Measurements from ENCODE around the gene NCKAP5. TPM values are rescaled to one million over a fixed set of nuclear protein-coding genes. Genes with fewer than 3 reads are reported as not detected.

The NCKAP5 gene
- polyA plus RNA-seq, 3 donors = 0.16 to 0.34 (median 0.30) TPM

DNA sequence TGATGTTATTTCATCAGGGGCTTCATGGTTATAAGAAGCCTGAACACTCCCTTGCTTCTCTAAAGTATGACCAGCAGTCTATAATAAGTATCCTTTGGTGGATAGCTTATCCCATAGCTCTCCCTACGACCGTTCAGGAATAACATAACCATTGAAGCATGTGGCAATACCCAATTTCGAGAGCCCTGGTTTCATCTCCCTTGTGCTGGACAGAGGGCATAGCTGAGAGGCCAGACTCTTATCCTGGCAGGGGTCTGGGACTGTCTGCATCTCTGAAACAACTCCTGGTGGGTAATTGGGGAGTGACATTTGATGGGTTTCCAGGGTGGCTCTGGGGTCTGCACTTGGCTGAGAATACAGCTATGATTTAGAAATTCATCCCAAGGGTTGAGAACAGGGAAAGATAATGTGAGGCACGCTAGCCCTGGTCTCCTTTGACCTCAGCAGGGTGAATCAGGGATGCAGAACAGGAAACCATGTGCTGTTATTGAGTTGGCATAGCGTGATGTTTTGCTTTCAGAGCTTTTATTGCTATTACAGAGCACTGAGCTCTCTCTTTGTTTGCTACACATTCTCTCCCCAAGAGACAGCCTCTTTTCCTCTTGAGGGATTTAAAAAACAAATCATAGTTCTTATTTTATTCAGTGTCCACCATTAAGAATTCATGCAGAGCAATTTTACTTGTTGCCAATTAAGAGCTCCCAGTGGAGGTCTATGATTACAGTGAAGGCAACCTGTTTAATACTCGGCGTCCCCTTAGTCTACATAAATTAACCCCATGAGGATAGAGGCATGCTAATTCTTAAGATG, 274.5 kb downstream of the NCKAP5 start:
- WGBS, 3 donors = 56 to 74% (median 61%) methylated on average over 7 of the region's 7 CpGs
- no peak overlapping the region for H3K27ac ChIP-seq (ENCODE audit: low read depth, low read length)

- no peak overlapping the region for H3K27ac ChIP-seq (ENCODE audit: low read depth, low read length)
- 61 to 75% (median 70%) methylated on average over 2 of the region's 2 CpGs for WGBS, 3 donors
Measured at GRCh38 chr2:133292259-133292658, 276.0 kb downstream of the NCKAP5 start.

GRCh38 chr2:133287709-133288108, 280.6 kb downstream of the NCKAP5 start:
- no peak overlapping the region for H3K27ac ChIP-seq (ENCODE audit: low read depth, low read length)
- WGBS, 3 donors = 49 to 68% (median 65%) methylated on average over 2 of the region's 2 CpGs

- no peak overlapping the region for H3K27ac ChIP-seq (ENCODE audit: low read depth, low read length)
- whole genome bisulfite sequencing, 3 donors = 61 to 73% (median 68%) methylated on average over 1 of the region's 1 CpG
Measured at GRCh38 chr2:133286326-133286922, 281.8 kb downstream of the NCKAP5 start.

- H3K27ac ChIP-seq (ENCODE audit: low read depth, low read length) = no peak overlapping the region
- 43 to 63% (median 55%) methylated on average over 3 of the region's 3 CpGs for WGBS, 3 donors
Measured at GRCh38 chr2:133273031-133273430, 295.2 kb downstream of the NCKAP5 start.

GRCh38 chr2:133271105-133271504, 297.2 kb downstream of the NCKAP5 start:
- no peak overlapping the region for H3K27ac ChIP-seq (ENCODE audit: low read depth, low read length)
- 60 to 79% (median 74%) methylated on average over 4 of the region's 4 CpGs for WGBS, 3 donors

GRCh38 chr2:133270550-133270949, 297.7 kb downstream of the NCKAP5 start:
- 89 to 95% (median 94%) methylated on average over 5 of the region's 5 CpGs for WGBS, 3 donors
- H3K27ac ChIP-seq (ENCODE audit: low read depth, low read length) = no peak overlapping the region

GRCh38 chr2:133266926-133267590, 301.2 kb downstream of the NCKAP5 start:
- WGBS, 3 donors = 1 to 2% (median 2%) methylated on average over 15 to 17 of the region's 17 CpGs
- H3K27ac ChIP-seq (ENCODE audit: low read depth, low read length) = no peak overlapping the region

GRCh38 chr2:133266041-133266925, 302.0 kb downstream of the NCKAP5 start:
- no peak overlapping the region for H3K27ac ChIP-seq (ENCODE audit: low read depth, low read length)
- 1 to 4% (median 2%) methylated on average over 49 to 68 of the region's 68 CpGs for WGBS, 3 donors

GRCh38 chr2:133265432-133265949, 302.8 kb downstream of the NCKAP5 start:
- 10 to 21% (median 11%) methylated on average over 15 to 19 of the region's 19 CpGs for WGBS, 3 donors
- no peak overlapping the region for H3K27ac ChIP-seq (ENCODE audit: low read depth, low read length)

GRCh38 chr2:133264989-133265401, 303.3 kb downstream of the NCKAP5 start:
- whole genome bisulfite sequencing, 3 donors = 24 to 38% (median 27%) methylated on average over 7 of the region's 7 CpGs
- H3K27ac ChIP-seq (ENCODE audit: low read depth, low read length) = no peak overlapping the region

DNA sequence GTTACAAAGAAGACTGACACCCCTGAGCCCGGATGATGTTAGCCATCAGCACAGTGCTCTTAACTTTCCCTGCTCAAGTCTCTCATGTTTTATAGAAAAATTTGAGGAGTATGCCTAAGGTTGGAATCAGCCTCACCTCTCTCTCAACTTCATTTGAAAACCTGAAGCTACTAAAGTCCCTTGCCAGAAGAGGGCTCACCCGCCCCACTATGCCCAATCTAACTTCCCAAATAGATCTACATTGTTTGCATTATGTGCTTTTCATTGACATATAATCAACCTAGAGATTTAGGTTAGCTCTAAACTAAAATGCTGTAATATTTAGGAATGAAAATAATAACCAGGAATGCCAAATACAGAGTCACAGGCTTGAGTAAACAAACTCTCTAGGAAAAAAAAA, 305.4 kb downstream of the NCKAP5 start:
- H3K27ac ChIP-seq (ENCODE audit: low read depth, low read length) = no peak overlapping the region
- 54 to 79% (median 68%) methylated on average over 2 of the region's 2 CpGs for WGBS, 3 donors

- WGBS, 3 donors = 77 to 90% (median 88%) methylated on average over 2 of the region's 2 CpGs
- no peak overlapping the region for H3K27ac ChIP-seq (ENCODE audit: low read depth, low read length)
Measured at GRCh38 chr2:133255360-133255759, 312.9 kb downstream of the NCKAP5 start.

GRCh38 chr2:133253793-133254192, 314.5 kb downstream of the NCKAP5 start:
- H3K27ac ChIP-seq (ENCODE audit: low read depth, low read length) = no peak overlapping the region
- WGBS, 3 donors = 90 to 94% (median 91%) methylated on average over 2 of the region's 2 CpGs

DNA sequence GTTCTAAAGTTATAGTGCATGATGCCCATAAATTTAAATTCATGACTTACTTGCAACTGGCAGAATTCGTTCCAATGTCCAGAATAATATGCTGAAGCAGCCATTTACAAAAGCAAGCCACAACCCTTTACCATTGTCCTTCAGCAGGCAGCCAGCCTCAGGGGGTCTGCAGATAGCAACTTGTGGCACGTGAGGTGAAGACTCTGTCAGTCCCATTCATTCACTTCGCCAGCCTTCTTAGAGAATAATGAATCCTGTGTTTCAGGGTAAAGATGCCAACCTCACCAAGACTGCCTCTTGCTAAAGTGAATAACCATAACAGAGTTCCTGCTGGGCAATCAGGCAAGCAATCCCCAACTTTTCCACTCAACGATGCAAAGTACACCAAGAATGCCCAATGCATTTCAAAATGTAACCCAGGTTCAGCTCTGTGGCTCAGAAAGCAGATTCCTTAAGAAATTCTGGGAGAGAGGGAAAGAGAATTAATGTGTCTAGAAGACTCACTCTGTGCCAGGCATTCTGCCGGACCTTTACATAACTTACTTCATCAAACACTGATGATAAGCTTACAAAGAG, 315.4 kb downstream of the NCKAP5 start:
- no peak overlapping the region for H3K27ac ChIP-seq (ENCODE audit: low read depth, low read length)
- 82 to 84% (median 82%) methylated on average over 5 of the region's 5 CpGs for WGBS, 3 donors

DNA sequence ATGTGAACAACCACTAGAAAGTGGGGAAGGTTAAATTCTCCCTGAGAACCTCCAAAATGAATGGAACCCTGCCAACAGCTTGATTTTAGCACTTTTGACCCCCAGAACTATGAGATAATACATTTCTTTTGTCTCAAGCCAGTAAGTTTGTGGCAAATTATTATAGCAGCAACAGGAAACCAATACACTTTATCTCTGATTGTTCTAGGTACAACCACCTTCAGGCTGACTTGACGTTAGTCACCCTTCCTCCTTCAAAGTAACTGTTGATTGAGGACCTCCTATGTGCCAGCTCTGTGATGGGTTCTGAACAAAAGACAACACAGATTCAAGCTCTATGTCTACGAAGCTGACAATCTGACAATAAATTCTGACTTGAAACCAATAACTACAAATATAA, 318.9 kb downstream of the NCKAP5 start:
- WGBS, 3 donors = 73 to 77% (median 73%) methylated on average over 2 of the region's 2 CpGs
- no peak overlapping the region for H3K27ac ChIP-seq (ENCODE audit: low read depth, low read length)

GRCh38 chr2:133248264-133248663, 320.0 kb downstream of the NCKAP5 start:
- no peak overlapping the region for H3K27ac ChIP-seq (ENCODE audit: low read depth, low read length)
- 76 to 80% (median 76%) methylated on average over 4 of the region's 4 CpGs for WGBS, 3 donors

GRCh38 chr2:133247631-133248030, 320.6 kb downstream of the NCKAP5 start:
- no peak overlapping the region for H3K27ac ChIP-seq (ENCODE audit: low read depth, low read length)
- WGBS, 3 donors = 49 to 83% (median 55%) methylated on average over 2 of the region's 2 CpGs

Data from adipose tissue (tissue), 3 donors.